Neutrophil (primary cell): Measurements from ENCODE around the gene ERLEC1.

Experiments
- H3K27ac ChIP-seq: fragments of 200-600 bp; sonication (generic); 2 replicates; pipeline ENCODE4 v1.5.1; 2016; ENCODE audit warnings: mild to moderate bottlenecking, moderate library complexity
- H3K27me3 ChIP-seq: fragments of 200-600 bp; sonication (generic); 2 replicates; pipeline ENCODE4 v1.6.0; 2016; ENCODE audit warnings: mild to moderate bottlenecking
- H3K36me3 ChIP-seq: fragments of 200-600 bp; sonication (generic); 2 replicates; pipeline ENCODE4 v1.5.1; 2017
- H3K4me1 ChIP-seq, 2 experiments: fragments of 200-600 bp in 1 of 2; sonication (generic) in 1 of 2; 1 replicate in 1 of 2; 2 replicates in 1 of 2; pipeline versions ENCODE4 v1.5.1 to v1.6.1; 2013 to 2016; ENCODE audit warnings: low read depth in 1 of 2, low read length in 1 of 2, mild to moderate bottlenecking in 1 of 2, moderate library complexity in 1 of 2; ENCODE audit not compliant: control insufficient read depth in 1 of 2, insufficient read depth in 1 of 2
- H3K4me3 ChIP-seq, 2 experiments: fragments of 200-600 bp in 1 of 2; sonication (generic) in 1 of 2; 1 replicate in 1 of 2; 2 replicates in 1 of 2; pipeline ENCODE4 v1.5.1; 2013 to 2016; ENCODE audit warnings: low read depth in 1 of 2, low read length in 1 of 2, mild to moderate bottlenecking in 1 of 2, moderate library complexity in 1 of 2
- H3K9me3 ChIP-seq: fragments of 200-600 bp; sonication (generic); 2 replicates; pipeline ENCODE4 v1.5.1; 2016
- CTCF ChIP-seq: fragments of 200-600 bp; sonication (generic); IDR thresholded peaks from 2 replicates; pipeline ENCODE4 v1.5.1; 2016; ENCODE audit warnings: antibody characterized with exemption

The ERLEC1 gene

GRCh38 chr2:53784436-53784835, 2.4 kb upstream of the ERLEC1 start:
- Histone ChIP-seq H3K27me3 (no peaks in the 10 kb centered on the region), H3K27ac (no peak overlapping the region), H3K4me1 (peaks cover 20 to 23% of the 10 kb centered on the region in 2 experiments), H3K9me3 (no peaks in the 10 kb centered on the region), H3K4me3 (no peak overlapping the region), H3K36me3 (no peaks in the 10 kb centered on the region)
- TF ChIP-seq CTCF, result no peak

- no peaks in the 10 kb centered on the region for H3K9me3 ChIP-seq
- H3K4me1 ChIP-seq, result peaks cover 20 to 23% of the 10 kb centered on the region in 2 experiments
- no peaks in the 10 kb centered on the region for H3K36me3 ChIP-seq
- H3K4me3 ChIP-seq, result peak overlapping the region in 1 of 2 experiments; percentile 80
- no peak overlapping the region for H3K27ac ChIP-seq
- TF ChIP-seq CTCF, result no peak
- no peaks in the 10 kb centered on the region for H3K27me3 ChIP-seq
Measured at GRCh38 chr2:53785366-53785765, 1.5 kb upstream of the ERLEC1 start.

GRCh38 chr2:53786352-53786704, 516 bp upstream of the ERLEC1 start:
- no peaks in the 10 kb centered on the region for H3K27me3 ChIP-seq
- peaks cover 20 to 23% of the 10 kb centered on the region in 2 experiments for H3K4me1 ChIP-seq
- H3K36me3 ChIP-seq, result no peaks in the 10 kb centered on the region
- H3K4me3 ChIP-seq, result peak overlapping the region; percentile 80 to 91
- no peak for TF ChIP-seq CTCF
- H3K9me3 ChIP-seq, result no peaks in the 10 kb centered on the region
- peak overlapping the region; percentile 87 for H3K27ac ChIP-seq

DNA sequence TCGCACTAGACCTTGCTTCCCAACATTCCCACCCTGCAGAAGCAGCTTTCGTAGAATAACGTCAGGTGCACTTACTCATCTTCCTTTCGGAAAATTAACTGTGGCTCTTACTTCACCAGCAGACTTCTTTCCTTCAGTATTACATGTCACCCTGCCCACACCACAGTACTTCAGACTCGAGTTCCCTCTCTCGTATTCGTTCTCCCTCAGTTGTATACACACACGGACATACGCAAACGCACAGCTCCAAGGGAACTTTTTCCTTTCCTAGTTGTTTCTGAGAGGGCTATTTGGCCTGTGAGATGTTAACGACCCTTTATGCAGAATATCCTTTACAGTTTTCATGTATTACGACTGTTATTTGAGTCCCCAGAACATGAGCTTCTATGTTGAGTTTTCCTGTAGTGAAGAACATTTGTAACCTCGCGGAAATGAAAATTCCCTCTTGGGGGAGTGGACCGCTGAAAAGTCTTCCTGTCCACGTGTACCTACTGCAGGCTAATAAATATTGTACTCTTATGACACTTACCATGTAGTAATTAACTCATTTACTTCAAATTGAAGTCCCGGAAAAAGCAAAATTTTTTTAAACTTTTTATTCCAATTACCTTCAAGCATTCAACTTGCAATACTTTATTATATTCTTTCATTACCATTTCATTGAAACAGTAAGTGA, 908 bp downstream of the ERLEC1 start:
- H3K27ac ChIP-seq, result peak overlapping the region; percentile 87

DNA sequence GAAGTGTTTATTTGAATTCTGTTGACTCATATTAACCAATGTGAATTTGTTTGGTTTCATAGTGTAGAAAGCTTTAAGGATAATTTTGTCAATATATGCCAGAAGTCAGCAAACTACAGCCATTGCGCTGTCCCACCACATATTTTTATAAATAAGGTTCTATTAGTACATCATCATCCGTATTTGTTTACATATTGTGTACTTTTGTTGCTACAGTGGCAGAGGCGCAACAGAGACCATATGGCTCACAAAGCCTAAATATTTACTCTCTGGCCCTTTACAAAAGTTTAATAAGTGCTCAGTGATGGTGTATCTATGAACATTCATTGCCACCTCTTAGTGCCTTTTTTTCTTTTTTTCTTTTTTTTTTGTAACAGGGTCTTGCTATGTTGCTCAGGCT, 6.4 kb downstream of the ERLEC1 start:
- TF ChIP-seq CTCF, result no peak
- peaks cover 25% of the 10 kb centered on the region for H3K36me3 ChIP-seq
- H3K27me3 ChIP-seq, result no peaks in the 10 kb centered on the region
- no peak overlapping the region for H3K4me3 ChIP-seq
- H3K9me3 ChIP-seq, result no peaks in the 10 kb centered on the region
- H3K27ac ChIP-seq, result no peak overlapping the region
- peaks cover under 1 to 1% of the 10 kb centered on the region in 2 experiments for H3K4me1 ChIP-seq

More for the DNA sequence above, 908 bp downstream of the ERLEC1 start:
- Histone ChIP-seq H3K27me3 (no peaks in the 10 kb centered on the region), H3K36me3 (no peaks in the 10 kb centered on the region), H3K4me1 (peaks cover 20 to 23% of the 10 kb centered on the region in 2 experiments), H3K4me3 (peak overlapping the region; percentile 80 to 91), H3K9me3 (no peaks in the 10 kb centered on the region)
- TF ChIP-seq CTCF, result no peak
